ENCODE results near the gene PHC2.
"Not testable (repeated sequence)": the region's sequence is repeated elsewhere in the genome, so short reads cannot be mapped to it uniquely, and the experiment has no call there.

Gene PHC2

DNA sequence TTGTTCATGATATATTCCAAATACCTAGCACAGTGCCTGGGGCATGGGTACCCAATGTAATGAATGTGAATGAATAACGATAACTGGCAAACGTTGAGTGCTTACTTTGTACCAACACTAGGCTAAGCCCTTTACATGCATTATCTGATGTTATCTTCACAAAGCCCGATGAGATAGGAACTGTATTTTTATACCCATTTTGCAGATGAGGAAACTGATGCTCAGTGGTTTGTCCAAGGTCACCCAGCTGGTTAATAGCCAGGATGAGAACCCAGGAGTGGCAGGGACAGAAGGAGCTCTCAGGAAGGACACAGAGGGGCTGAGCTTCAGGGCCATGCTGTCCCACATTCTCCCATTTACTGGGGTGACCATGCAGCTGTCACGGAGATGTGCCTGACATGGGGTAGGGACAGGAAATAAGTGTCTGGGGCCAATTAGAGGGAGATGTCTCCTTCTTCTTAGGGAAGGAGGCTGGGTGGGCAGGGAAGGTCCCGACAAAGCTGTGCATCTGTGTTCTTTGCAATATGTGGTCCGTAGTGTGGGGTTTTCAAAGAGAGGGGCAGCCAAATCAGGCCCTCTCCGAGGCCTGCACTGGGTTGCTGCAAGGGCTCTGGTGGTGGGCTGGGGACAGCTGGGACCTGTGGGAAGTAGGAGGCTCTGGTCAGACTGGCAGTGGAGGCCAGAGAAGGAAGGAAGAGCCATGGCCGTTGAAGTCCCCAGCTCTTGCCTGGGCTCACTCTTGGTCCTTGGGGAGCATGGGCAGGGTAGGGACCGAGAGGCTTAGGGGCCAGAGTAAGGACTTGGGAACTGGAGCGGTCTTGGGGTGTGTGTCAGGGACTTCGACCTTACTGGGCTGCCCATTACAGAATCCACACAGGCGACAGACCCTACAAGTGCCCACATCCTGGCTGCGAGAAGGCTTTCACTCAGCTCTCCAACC is 136.6 kb downstream of the PHC2 start:
- DNase-seq (ENCODE audit: low spot score): no peak

- DNase-seq (ENCODE audit: low spot score): no peak
Observed at GRCh38 chr1:33292726-33293340, 138.1 kb downstream of the PHC2 start.

- not testable (repeated sequence) for DNase-seq (ENCODE audit: low spot score)
Observed at GRCh38 chr1:33290615-33291014, 140.3 kb downstream of the PHC2 start.

DNA sequence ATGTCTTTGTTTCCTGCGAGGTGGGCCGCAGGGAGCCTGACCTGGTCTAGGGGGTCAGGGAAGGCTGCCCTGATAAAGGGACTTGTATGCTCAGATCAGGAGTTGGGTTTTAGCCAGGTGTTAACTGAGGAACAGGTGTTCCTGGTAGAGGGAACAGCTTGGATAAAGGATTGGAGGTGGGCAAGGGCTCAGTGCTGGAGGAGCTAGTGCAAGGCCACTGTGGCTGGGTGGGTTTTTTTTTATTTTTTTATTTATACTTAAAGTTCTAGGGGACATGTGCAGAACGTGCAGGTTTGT is 141.1 kb downstream of the PHC2 start:
- no peak for DNase-seq (ENCODE audit: low spot score)

GRCh38 chr1:33288976-33289857 is 141.7 kb downstream of the PHC2 start:
- no peak for DNase-seq (ENCODE audit: low spot score)

GRCh38 chr1:33287317-33287716 is 143.6 kb downstream of the PHC2 start:
- DNase-seq (ENCODE audit: low spot score): no peak

- DNase-seq (ENCODE audit: low spot score): no peak
Observed at GRCh38 chr1:33286451-33287185, 144.3 kb downstream of the PHC2 start.

DNA sequence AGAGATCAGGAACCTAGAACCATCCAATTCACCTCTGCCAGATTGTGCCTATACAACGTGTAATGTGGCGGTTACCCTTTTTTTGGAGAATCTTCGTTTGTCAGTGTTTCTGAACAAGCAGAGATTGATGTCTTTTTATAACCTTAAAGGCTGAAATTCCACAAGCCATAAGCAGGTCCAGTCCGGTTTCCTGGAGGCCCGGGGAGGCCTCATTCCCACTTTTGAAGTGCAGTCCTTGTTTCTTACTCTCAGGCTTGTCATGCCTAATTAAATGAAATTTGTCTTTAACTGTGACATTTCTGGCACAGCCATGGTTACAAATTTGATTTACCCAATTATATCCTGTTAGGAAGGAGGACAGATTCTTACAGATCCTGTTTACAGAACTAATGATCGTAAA is 146.8 kb downstream of the PHC2 start:
- DNase-seq (ENCODE audit: low spot score): no peak

DNA sequence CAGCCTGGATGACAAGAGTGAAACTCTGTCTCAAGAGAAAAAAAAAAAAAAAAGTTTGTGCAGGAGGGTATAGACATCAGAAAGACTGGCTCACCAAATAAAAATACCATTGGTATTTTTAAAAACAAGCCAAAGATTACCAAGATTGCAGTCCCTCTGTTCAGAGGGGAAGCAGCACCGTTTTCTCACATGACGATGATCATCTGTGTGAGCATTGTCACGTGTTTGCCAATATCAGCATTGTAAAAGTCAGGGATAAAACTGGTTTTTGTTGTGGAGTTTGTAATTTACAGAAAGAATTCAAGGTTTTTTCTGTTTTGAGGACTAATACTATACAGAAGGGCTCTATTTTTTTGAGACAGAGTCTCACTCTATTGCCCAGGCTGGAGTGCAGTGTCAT is 148.1 kb downstream of the PHC2 start:
- DNase-seq (ENCODE audit: low spot score): no peak

- DNase-seq (ENCODE audit: low spot score): no peak
Observed at GRCh38 chr1:33281554-33282303, 149.2 kb downstream of the PHC2 start.

- no peak for DNase-seq (ENCODE audit: low spot score)
Observed at GRCh38 chr1:33280091-33280661, 150.7 kb downstream of the PHC2 start.

- no peak for DNase-seq (ENCODE audit: low spot score)
Observed at GRCh38 chr1:33277488-33278084, 153.3 kb downstream of the PHC2 start.

- DNase-seq (ENCODE audit: low spot score): no peak
Observed at GRCh38 chr1:33276573-33277298, 154.2 kb downstream of the PHC2 start.

DNA sequence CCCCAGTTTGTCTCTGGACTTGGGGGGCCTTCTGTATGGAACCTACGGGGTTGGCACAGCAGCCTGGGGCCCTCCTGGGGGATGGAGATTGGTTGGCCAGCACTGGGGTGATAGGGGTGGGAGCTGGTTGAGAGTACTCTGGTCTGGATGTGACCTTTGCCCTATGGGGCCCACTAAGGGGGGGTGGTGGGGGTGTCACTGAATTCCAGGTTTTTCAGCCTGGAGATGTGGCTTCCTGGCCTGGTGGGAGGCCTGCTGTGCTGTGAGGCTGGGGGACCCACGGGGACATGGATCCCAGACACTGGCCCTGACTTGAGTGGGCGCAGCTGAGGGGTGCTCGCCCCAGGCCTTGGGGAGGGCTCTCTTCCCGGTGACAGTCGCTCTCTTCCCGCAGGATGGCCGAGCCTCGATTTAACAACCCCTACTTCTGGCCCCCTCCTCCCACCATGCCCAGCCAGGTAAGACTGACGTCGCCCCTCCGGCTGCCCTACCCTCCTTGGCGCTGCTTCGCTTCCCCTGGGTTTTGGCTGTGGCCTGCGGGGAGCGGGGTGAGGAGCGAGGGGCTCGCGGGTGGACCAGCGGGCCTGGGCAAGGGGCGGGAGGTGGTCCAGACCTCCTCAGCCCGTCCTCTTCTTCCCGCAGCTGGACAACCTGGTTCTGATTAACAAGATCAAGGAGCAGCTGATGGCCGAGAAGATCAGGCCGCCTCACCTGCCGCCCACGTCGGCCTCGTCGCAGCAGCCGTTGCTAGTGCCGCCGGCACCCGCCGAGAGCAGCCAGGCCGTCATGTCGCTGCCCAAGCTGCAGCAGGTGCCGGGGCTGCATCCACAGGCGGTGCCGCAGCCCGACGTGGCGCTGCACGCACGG is 155.0 kb downstream of the PHC2 start:
- no peak for DNase-seq (ENCODE audit: low spot score)

GRCh38 chr1:33275195-33275594 is 155.7 kb downstream of the PHC2 start:
- no peak for DNase-seq (ENCODE audit: low spot score)

DNA sequence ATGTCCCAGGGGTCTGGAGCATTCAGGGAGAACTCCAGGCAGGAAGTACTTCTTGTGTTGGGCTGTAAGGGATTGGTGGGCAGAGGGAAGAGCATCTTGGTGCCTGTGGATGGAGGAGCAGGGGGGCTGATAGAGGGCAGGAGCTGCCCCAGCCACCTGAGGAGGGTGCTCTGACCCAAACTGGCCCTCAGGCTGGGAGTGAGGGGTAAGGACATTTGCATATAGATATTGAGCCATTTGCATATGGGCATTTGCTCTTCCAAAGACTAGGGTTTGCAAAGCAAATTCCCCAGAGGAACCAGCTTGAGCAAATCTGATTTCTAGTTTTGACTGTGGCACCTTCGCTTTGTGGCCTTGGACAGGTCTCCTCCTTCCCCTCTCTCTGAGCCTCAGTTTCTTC is 156.4 kb downstream of the PHC2 start:
- DNase-seq (ENCODE audit: low spot score): no peak

- no peak for DNase-seq (ENCODE audit: low spot score)
Observed at GRCh38 chr1:33273961-33274371, 156.9 kb downstream of the PHC2 start.

Measured in hematopoietic multipotent progenitor cell treated with erythropoietin and hydrocortisone succinate and interleukin-3 and kit ligand, for 15 days (in vitro differentiated cells).